Activated effector memory CD4-positive, alpha-beta T cell treated with anti-CD3 and anti-CD28 coated beads, Interleukin-2, amount 50 U/mL, for 16 hours (primary cell): Measurements from ENCODE around the gene TSPAN3.
A peak's percentile ranks its signal among the peaks of the same experiment; 100 is the strongest.

ENCODE experiments used
- DNase-seq: peaks from one replicate; pipeline ENCODE4 v3.0.0-alpha.2; 2020

The TSPAN3 gene

DNA sequence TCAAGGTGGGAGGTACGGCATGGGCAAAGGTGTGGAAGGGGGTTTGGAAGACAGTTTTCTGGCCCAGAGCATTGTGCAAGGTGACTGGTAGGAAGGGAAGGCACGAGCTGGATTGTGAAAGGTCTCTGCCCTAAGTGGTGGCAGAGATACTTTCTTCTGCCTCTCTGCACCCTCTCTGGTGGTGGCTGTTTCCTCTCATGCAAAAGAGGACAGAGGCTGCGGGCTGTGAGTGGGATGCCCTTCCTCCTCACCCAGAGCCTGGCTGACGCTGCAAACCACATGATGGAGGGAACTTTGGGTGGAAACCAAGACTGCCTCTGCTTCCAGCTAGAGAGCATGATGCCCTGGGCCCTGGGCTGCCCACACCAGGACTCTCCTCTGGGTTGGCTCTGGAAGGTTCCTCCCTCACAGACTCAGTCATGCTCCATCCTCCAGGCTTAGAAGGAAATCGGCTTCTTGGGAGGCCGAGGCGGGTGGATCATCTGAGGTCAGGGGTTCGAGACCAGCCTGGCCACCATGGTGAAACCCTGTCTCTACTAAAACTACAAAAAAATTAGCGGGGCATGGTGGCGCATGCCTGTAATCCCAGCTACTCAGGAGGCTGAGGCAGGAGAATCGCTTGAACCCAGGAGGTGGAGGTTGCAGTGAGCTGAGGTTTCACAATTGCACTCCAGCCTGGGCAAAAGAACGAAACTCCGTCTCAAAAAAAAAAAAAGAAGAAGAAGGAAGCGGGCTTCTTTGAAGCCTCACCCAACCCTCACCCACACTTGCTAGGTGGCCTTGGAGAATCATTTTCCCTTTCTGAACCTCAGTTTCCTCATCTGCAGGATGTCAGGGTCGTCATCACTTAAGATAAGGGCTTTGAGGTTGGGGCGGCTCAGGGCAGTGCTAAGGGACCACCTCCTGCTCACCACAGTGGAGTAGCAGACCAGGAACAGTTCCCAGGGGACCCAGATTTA lies 67.7 kb downstream of the TSPAN3 start:
- peak; percentile 89 for DNase-seq

DNA sequence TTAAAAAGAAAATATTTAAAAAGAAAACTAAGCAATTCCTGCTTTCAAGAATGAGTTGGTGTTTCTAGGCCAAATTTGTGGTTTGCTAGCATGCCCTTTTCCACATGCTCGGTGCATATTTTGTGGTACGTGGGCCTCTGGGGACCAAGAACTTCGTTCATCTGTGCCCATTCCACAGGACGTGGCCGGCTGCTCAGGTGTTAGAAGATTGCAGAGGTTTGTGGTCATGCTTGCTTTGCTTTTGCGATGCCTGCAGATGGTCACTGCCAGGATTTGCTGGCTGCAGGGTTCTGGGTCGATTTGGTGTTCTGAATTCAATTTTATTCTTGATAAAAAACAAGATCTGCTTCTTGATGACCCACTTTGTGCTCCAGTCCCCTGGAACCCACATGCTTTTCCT lies 68.5 kb downstream of the TSPAN3 start:
- DNase-seq, result no peak

DNA sequence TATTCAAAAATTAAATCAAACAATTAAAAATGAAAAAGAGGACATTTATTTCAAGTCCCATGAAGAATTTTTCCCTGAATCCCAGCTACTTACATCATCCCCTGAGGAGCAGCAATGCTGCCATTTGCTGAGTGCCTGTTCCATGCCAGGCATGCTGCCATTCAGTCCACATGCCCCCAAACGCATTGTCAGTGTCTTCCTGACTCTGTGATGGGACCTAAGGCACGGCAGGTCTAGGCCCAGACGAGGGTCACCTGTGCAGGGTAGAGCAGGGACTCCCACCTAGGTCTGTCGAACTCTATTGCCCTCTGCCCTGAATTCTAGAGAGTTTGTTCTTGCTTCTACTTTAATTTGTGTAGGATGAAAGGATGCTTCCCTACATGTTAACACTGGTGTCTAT lies 68.9 kb downstream of the TSPAN3 start:
- DNase-seq, result no peak

DNA sequence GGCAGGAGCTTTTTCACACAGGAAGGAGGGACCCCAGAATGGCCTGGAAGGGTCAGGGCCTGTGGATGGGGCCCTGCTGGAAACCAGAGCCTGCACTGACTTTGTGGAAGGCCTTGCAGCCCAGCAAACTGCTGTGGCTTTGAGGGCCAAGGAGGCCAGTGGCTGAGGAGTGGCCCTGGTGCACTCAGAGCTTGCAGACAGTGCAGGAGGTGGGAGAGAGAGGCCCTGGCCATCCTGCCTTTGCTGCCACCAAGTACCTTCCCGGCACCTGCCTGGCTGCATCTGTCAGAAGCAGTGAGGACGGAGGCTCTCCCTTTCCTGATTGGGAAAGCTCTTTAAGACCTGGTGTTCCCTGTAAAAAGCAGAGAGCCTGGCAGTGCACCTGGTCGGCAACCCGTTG lies 69.6 kb downstream of the TSPAN3 start:
- DNase-seq, result no peak

DNA sequence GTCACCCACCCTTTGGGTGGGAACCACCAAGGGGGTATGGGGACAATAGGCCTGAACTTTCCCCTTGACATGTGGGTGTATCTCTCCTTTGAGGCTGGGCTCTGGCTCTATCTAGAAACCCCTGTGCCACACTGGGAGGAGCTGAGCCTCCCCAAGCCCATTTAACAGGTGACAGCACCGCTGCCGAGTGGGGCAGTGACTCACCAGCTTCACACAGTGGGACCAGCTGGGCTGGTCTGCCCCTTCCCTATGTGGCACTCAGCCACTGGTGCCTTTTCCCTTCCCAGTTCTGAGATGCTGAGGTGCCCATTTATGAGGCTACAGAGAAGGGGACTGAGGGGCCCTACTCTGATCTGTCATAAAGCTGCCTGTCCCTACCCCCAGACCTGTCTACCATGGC lies 70.9 kb downstream of the TSPAN3 start:
- DNase-seq, result peak; percentile 75

DNA sequence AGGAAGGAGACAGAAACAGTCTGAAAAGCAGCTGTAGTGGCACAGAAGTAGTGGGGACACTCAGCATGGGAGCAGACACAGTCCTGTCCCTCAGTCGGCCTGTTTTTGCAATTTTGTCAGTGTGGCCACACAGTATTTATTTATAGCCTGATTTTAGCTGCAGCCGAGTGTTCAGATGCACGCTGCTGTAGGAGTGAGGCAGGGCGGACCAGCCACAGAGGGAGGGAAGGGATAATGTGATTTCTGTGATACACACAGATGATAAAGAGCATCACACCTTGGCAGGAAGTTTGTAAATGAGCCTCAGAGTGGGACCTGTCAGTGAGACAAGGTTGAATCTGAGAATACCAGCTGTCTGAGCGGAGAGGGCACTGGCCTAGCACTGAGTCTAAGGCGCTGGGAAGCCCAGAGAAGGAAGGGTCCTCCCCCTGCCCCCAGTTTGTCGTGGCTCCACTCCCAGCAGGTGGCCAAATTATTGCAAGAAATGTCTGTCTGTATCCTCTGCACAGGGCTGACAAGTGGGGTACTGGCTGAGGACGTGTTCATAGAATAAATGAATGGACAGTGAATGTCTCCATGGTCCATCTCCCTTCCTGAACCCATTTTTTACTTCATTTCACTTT lies 72.1 kb downstream of the TSPAN3 start:
- no peak for DNase-seq

DNA sequence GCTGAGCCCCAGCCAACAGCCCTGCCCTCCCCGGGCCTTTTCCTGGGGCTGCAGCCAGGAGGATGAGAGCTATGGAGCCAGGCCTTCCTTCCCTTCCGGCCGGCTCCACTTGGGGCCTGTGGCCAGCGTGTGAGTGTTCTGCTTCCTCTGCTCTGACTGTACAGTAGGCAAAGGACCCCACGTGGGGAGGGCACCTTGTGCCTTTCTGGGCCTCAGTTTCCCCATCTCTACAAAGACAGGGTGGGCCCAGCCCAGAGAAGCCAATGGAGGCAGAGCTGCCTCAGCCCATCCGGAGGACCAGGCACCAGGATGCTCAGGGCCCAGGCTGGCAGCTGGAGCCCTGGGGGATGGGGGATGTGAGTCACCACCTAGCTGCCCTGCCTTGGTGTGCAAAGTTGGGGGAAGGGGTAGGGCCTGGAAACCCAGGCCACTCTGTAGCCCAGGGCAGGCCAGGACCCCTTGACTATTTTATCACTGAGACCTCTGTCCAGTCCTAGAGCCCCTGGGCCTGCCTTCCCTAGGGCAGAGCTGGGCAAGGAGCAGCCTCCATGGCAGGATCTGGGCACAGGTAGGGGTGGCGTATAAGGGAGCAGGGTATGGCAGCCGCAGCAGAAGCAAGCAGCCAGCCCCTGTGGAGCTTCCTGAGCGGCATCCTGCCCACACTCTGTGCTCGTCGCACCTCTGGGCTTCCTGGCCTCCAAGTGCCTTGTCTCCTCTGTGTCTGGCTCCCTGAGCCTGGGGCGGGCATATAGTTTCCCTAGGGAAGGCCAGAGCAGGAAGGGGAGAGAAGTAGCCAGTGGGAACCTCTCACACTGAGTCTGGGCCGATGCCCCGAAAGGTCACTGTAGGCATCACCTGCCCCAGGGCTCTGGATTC lies 74.1 kb downstream of the TSPAN3 start:
- peak; percentile 86 for DNase-seq

DNA sequence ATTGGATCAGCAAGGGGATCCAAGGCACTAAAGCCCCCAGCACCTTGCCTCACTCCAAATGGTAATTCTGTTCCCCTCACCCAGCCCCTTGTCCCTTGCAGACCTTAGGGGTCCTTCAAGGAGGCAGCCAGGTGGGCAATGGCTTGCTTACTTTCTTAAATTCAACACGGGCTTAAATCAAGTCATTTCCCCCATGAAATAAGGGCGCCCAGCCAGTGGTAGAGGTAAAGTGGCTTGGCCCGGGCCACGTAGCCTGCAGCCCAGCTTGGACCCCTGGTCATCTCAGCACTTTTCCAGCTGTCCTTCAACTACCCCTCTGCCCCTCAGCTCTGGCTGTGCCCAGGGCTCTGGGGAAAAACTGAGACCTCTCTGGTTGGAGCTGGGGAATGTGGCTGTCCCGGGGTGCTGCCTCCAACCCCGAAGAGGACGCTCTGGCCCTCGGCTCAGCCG lies 74.8 kb downstream of the TSPAN3 start:
- DNase-seq, result peak; percentile 62

DNA sequence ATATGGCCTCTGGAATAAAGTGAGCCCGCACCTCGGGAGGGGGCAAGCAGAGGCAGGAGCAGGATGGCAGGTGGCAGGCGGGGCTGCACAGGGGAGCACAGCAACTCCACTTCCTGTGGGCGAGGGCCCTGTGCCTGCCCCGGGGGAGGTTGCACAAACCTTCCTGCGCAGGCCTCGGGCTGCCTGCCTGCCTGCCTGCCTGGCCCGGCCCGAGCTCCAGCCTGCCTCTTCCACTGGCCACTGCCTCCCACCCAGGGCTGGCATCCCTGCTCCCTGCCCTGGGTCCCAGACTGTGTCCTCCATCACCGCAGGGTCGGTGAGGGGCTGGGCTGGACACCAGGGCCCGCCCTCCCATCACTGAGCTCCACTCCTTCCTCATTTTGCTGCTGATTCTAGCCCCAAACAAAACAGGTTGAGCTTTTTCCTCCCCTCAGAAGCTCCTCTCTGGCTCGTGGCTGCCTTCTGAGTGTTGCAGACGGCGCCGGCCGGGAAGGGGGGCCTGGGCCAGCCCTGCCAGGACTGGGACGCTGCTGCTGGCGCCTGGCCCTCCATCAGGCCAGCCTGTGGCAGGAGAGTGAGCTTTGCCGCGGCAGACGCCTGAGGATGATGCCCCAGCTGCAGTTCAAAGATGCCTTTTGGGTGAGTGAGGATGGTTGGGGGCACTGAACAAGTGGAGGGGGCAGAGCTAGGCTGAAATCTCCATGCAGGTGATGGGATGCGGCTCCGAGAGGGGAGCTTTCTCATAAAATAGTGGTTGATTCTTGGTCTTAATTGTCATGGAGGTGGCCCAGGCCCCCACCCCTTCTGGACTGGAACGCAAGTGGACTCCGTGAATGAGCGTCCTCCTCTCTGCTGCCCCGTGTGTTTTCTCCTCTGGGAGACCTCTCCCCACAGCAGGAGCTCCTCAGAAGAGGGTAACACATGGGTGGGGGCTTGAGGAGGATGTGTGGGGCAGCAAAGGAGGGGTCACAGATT lies 75.7 kb downstream of the TSPAN3 start, which contains the start of gene PSTPIP1:
Gene PSTPIP1, plus strand, starts transcription at position 156 of the 975 bp plus-strand sequence. Its CDS starts 448 bp downstream, at position 604.
- DNase-seq, result peak; percentile 88

DNA sequence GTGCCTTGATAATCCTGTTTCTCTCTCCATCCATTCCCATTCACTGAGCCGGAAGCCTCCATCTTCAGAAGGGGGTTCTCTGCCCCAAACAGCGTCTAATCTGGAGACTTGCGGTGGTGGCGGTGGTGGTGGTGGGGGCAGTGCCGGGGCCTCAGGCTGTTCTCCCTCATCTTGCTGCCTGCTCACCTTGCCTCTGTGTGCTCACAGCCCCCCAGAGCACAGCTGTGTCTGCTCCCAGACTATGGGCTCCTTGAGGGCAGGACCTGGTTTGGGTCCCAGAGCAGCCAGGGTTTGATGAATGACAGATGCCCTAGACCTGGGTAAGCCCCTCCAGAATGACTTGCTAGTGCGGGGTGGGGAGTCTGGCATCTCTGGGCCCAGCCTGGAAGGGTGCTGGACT lies 76.4 kb downstream of the TSPAN3 start:
- DNase-seq, result peak; percentile 65

DNA sequence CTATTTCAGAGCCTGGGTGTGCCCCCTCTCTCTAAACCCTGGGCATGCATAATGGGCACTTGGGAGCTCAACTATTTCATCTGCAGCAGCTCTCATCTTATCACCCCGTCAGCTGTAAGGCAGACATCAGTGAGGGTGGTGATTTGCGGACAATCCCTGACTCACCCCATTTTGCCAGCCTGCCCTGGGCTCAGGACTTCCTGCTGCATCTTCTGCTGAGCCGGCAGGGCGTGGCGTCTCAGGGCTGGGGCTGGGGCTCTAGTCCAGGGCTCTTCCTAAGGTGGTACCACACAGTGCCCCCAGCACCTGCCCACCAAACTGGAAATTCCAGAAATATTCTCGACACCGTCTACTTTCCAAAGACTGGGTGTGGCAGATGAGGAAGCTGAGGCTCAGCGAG lies 76.9 kb downstream of the TSPAN3 start:
- peak; percentile 87 for DNase-seq

DNA sequence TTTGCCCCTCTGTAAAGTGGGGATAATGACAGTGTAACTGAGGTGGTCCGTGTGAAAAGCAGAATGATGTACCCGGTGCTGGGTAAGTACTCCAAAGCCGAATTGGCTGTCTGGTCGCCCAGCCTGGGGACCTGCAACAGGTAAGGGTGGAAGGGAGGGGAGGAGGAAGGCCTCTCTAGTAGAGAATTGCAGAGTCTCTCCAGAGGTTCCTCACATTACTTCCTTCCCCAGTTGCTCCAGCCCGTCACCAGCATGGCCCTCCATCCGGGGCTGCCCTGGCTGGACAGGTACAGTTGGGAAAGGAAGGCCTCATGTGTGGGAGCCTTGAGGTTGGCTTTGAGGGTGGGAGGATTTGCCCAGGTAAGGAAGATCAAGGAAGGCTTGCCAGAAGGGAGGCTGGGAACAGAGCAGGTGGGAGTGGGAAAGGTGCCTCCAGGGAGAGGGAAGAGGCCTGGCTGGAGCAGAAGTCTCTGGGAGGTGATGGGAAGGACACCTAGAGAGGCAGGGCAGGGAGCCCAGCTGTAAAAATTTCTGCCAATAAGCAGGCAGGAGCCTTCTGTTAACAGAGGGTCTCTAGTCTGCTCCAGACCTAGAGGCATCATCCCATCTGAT lies 77.7 kb downstream of the TSPAN3 start:
- peak; percentile 51 for DNase-seq

DNA sequence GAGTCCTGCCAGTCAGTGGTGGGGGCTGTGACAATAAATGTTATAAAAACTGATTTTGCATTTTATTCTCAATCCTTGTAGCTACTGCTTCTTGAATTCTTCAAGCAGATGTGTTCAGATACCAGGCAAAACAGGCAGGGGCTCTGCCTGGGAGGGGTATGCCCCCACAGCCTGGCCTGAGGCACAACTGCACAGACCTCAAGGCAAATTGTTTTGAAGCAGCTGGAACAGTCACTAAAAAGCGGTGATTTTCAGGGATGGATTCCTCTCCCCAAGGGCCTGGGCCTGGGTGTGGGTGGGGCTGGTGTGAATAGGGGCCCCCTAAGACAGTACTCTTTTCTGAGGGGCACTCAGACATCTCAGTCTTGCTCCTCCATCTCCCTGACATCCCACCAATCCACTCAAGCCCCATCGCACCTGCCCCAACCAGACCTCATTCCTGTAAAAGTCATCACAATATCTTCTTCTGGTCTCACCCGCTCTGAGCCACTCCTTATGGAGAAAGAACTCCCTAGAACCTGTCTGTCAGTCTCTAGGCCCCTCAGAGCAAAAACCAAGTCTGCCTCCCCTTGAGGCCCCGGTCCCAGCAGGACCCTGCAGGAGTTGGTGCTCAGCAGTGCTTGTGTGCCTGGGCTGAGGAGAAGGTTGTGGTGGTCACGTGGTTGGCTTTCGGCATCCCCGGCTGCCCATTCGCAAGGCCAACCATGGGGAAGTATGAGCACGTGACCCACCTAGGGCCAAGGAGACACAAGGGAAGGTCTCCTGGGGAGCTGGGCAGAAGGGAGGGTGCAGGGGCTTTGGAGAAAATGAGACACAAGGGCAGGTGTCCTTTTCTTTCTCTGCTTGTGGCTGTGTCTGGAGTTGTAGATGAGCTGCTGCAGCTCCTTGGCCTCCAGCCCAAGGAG lies 78.9 kb downstream of the TSPAN3 start:
- peak; percentile 57 for DNase-seq
